HL-60 (cell line): ENCODE measurements around the gene DIP2A.
"Not testable (repeated sequence)": the region's sequence is repeated elsewhere in the genome, so short reads cannot be mapped to it uniquely, and the experiment has no call there.

Experiments
- DNase-seq, 2 experiments: peaks; one replicate each; pipeline ENCODE4 v3.0.0-alpha.2; 2010 to 2020; ENCODE audit warnings: low read depth in 1 of 2, low spot score in 1 of 2
- H3K27ac ChIP-seq: fragments of 250-450 bp; sonication (Bioruptor Pico); replicated peaks from 2 replicates; pipeline ENCODE4 v1.5.1; 2020; ENCODE audit warnings: mild to moderate bottlenecking, moderate library complexity
- H3K27me3 ChIP-seq: fragments of 250-450 bp; sonication (Bioruptor Pico); 2 replicates; pipeline ENCODE4 v1.5.1; 2021; ENCODE audit warnings: mild to moderate bottlenecking, moderate library complexity; ENCODE audit not compliant: insufficient read depth, poor library complexity, severe bottlenecking
- H3K4me3 ChIP-seq: replicated peaks from 2 replicates; pipeline ENCODE4 v1.5.1; 2011; ENCODE audit warnings: mild to moderate bottlenecking, control low read depth, low read length; ENCODE audit not compliant: insufficient read depth
- GABPA ChIP-seq: IDR thresholded peaks from 2 replicates; pipeline ENCODE4 v1.6.1; 2012; ENCODE audit warnings: low read depth
- POLR2AphosphoS5 ChIP-seq: IDR thresholded peaks from 2 replicates; pipeline ENCODE4 v1.6.1; 2012; ENCODE audit warnings: low read depth
- SPI1 ChIP-seq: IDR thresholded peaks from 2 replicates; pipeline ENCODE4 v1.6.1; 2012; ENCODE audit warnings: low read depth, mild to moderate bottlenecking, borderline replicate concordance
- TF ChIP-seq, protein P1 (sequence below): IDR thresholded peaks from 2 replicates; pipeline ENCODE4 v1.6.1; 2012; ENCODE audit warnings: low read depth; ENCODE audit not compliant: insufficient replicate concordance
- TF ChIP-seq, protein P2 (sequence below): IDR thresholded peaks from one replicate; pipeline ENCODE4 v1.5.1; 2011; ENCODE audit warnings: low read length, control low read depth, inconsistent platforms; ENCODE audit not compliant: insufficient read depth

The DIP2A gene

DNA sequence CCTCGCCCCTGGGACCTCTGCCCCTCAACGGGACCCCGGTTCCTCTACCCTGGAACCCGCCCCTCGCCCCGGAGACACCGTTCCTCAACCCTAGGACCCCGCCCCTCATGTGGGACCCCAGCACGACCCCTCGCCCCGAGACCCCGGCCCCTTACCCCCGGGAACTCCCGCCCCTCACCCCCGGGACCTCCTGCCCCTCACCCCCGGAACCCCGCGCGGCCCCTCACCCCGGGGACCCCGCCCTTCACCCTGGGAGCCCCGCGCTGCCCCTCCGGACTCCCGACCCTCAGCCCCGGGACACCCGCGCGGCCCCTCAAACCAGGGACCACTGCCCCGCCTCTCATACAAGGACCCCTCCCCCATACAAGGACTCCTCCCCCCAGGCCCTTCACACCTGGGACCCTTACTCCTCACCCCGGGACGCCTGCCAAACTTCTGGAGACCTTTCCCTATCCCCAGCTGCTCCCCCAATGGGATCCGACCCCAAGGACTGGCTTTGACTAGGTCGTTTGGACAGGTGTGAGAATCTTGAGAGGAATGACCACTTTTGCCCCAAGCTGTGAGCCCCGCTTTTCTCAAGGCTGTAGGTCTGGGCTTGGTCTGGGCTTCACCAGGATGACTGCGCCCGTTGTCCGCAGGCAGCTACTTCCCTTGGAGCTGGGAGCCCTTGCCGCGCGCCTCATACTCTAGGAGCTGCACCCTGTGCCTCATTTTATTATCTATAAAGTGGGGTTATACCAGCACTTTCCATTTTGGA lies 843 bp downstream of the DIP2A start:
- no peaks in the 10 kb centered on the region for H3K27me3 ChIP-seq
- TF ChIP-seq, protein P1, sequence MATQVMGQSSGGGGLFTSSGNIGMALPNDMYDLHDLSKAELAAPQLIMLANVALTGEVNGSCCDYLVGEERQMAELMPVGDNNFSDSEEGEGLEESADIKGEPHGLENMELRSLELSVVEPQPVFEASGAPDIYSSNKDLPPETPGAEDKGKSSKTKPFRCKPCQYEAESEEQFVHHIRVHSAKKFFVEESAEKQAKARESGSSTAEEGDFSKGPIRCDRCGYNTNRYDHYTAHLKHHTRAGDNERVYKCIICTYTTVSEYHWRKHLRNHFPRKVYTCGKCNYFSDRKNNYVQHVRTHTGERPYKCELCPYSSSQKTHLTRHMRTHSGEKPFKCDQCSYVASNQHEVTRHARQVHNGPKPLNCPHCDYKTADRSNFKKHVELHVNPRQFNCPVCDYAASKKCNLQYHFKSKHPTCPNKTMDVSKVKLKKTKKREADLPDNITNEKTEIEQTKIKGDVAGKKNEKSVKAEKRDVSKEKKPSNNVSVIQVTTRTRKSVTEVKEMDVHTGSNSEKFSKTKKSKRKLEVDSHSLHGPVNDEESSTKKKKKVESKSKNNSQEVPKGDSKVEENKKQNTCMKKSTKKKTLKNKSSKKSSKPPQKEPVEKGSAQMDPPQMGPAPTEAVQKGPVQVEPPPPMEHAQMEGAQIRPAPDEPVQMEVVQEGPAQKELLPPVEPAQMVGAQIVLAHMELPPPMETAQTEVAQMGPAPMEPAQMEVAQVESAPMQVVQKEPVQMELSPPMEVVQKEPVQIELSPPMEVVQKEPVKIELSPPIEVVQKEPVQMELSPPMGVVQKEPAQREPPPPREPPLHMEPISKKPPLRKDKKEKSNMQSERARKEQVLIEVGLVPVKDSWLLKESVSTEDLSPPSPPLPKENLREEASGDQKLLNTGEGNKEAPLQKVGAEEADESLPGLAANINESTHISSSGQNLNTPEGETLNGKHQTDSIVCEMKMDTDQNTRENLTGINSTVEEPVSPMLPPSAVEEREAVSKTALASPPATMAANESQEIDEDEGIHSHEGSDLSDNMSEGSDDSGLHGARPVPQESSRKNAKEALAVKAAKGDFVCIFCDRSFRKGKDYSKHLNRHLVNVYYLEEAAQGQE = no peak
- TF ChIP-seq SPI1 (no peak), POLR2AphosphoS5 (no peak), GABPA (no peak)
- TF ChIP-seq, protein P2, sequence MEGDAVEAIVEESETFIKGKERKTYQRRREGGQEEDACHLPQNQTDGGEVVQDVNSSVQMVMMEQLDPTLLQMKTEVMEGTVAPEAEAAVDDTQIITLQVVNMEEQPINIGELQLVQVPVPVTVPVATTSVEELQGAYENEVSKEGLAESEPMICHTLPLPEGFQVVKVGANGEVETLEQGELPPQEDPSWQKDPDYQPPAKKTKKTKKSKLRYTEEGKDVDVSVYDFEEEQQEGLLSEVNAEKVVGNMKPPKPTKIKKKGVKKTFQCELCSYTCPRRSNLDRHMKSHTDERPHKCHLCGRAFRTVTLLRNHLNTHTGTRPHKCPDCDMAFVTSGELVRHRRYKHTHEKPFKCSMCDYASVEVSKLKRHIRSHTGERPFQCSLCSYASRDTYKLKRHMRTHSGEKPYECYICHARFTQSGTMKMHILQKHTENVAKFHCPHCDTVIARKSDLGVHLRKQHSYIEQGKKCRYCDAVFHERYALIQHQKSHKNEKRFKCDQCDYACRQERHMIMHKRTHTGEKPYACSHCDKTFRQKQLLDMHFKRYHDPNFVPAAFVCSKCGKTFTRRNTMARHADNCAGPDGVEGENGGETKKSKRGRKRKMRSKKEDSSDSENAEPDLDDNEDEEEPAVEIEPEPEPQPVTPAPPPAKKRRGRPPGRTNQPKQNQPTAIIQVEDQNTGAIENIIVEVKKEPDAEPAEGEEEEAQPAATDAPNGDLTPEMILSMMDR = no peak
- peak in 1 of 2 experiments; percentile 63 for DNase-seq
- H3K27ac ChIP-seq = peak overlapping the region; percentile 74
- H3K4me3 ChIP-seq = peak overlapping the region; percentile 79

DNA sequence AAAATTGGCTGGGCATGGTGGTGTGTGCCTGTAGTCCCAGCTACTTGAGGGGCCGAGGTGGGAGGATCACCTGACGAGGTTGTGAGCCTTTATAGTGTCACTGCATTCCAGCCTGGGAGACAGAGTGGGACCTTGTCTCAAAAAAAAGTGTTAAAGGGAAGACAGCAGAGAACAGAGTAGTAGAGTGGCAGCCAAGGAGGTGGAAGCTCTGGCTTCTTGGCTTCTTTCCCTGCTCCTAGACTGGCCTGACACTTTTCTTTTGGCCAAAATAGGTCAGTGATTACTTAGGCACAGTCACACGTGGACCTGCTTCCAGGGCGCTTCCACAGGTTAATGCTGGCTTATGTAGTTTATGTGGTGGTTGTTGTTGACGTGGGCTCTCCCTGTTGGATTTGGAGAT lies 3.2 kb downstream of the DIP2A start:
- no peak for DNase-seq
- H3K4me3 ChIP-seq = no peak overlapping the region
- H3K27me3 ChIP-seq = no peaks in the 10 kb centered on the region
- TF ChIP-seq, protein P1 = no peak
- no peak for TF ChIP-seq SPI1
- no peak for TF ChIP-seq POLR2AphosphoS5
- TF ChIP-seq, protein P2 = no peak
- no peak for TF ChIP-seq GABPA
- H3K27ac ChIP-seq = no peak overlapping the region

DNA sequence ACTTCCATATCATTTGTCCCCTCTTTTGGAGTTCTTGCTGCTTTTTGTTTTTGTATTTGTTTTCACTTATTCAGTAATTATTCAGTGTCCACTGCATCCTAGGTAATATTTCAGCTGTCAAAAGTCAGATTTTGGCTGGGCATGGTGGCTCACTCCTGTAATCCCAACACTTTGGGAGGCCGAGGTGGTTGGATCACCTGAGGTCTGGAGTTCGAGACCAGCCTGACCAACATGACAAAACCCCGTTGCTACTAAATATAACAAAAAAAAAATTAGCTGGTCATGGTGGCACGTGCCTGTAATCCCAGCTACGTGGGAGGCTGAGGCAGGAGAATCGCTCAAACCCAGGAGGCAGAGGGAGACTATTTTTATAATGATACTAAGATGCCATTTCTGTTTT lies 6.5 kb downstream of the DIP2A start:
- H3K27me3 ChIP-seq, DNase-seq, H3K4me3 ChIP-seq, H3K27ac ChIP-seq: not testable (repeated sequence)

DNA sequence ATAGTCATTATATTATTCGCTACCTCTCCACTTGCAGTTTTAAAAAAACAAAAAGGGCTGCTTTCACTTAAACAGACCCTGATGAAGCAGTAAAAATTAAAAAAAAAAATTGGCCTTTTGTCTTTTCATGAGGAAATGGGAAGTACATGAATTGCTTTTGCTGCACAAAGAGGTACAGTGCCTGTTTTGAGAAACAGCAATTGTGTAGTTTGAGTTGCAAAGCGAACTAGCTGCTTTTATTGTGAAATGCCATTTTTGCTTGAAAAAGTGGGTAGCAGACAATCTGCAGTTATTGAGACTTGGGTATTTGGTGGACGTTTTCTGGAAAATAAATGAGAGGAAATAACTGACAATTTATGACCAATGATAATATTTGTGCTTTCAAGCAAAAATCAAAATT lies 7.0 kb downstream of the DIP2A start:
- DNase-seq = peak in 1 of 2 experiments; percentile 54
- H3K4me3 ChIP-seq = no peak overlapping the region
- no peaks in the 10 kb centered on the region for H3K27me3 ChIP-seq
- TF ChIP-seq, protein P2 = no peak
- peak; percentile 18; the same call in 1 of the 2 replicates for TF ChIP-seq SPI1
- no peak overlapping the region; the same call in 1 of the 2 replicates for H3K27ac ChIP-seq
